Lower leg skin (tissue), 4 donors: ENCODE results near the gene GRAMD4. TPM values are rescaled to one million over a fixed set of nuclear protein-coding genes. Genes with fewer than 3 reads are reported as not detected.

Source experiments
- DNase-seq, 2 donors: peaks; one replicate each; pipeline ENCODE4 v3.0.0-alpha.2; 2019; ENCODE audit warnings: low spot score in 2 of 2
- H3K4me3 ChIP-seq: fragments of 200-600 bp; sonication (generic); 2 replicates; pipeline ENCODE4 v1.5.1; 2017; ENCODE audit warnings: mild to moderate bottlenecking, low read depth; ENCODE audit not compliant: poor library complexity, severe bottlenecking
- CTCF ChIP-seq, 3 donors: fragments of 450-650 bp; IDR thresholded peaks; one replicate each; pipeline ENCODE4 v1.5.1; 2016; ENCODE audit warnings: antibody characterized with exemption in 3 of 3, mild to moderate bottlenecking in 3 of 3, moderate library complexity in 2 of 3
- POLR2A ChIP-seq, 2 donors: fragments of 450-650 bp; IDR thresholded peaks; one replicate each; pipeline ENCODE4 v1.6.1; 2016 to 2017; ENCODE audit warnings: antibody characterized with exemption in 2 of 2, mild to moderate bottlenecking in 1 of 2, moderate library complexity in 1 of 2
- WGBS, 2 donors: methylation state at CpG; one replicate each; pipeline ENCODE4 v1.1.5; 2018; 5-methylcytosine and 5-hydroxymethylcytosine counted together
- intact Hi-C: fragments of 100-400 bp; cut with DNase I; formaldehyde crosslinking; loops from one replicate; pipeline ENCODE4 v1.15.0; 2023; ENCODE audit warnings: low total_unique reads
- total RNA-seq, 4 donors: library from RNA; depleted of rRNA; stranded (reverse); fragments of >200 nt; gene quantifications; one replicate each; pipeline ENCODE4 v1.1.0, GENCODE V29; 2016

GRAMD4 gene
- total RNA-seq, 4 donors from 2014 or later, result 78.7 to 136 (median 117) TPM

- intact Hi-C loops, result no loop called here
- no peak for DNase-seq
- H3K4me3 ChIP-seq, result no peak overlapping the region
- WGBS, 2 donors, result 94 to 95% methylated on average over 28 of the region's 28 CpGs
- TF ChIP-seq POLR2A (IDR thresholded peaks at IDR 0.05), result no peak
Measured at GRCh38 chr22:46663436-46664100, 43.4 kb downstream of the GRAMD4 start.

- DNase-seq, result no peak
- 89 to 92% methylated on average over 11 of the region's 13 CpGs for WGBS, 2 donors
- H3K4me3 ChIP-seq, result no peak overlapping the region
- no peak for TF ChIP-seq CTCF (IDR thresholded peaks at IDR 0.05)
- no peak for TF ChIP-seq POLR2A (IDR thresholded peaks at IDR 0.05)
- intact Hi-C loops, result no loop called here
Measured at GRCh38 chr22:46664301-46664855, 44.2 kb downstream of the GRAMD4 start.

- no peak overlapping the region for H3K4me3 ChIP-seq
- TF ChIP-seq CTCF (IDR thresholded peaks at IDR 0.05) (no peak), POLR2A (IDR thresholded peaks at IDR 0.05) (no peak)
- intact Hi-C loops, result no loop called here
- no peak for DNase-seq
- WGBS, 2 donors, result 94 to 95% methylated on average over 19 to 21 of the region's 21 CpGs
Measured at GRCh38 chr22:46665151-46665695, 45.0 kb downstream of the GRAMD4 start.

- TF ChIP-seq CTCF (IDR thresholded peaks at IDR 0.05), result no peak
- no peak for TF ChIP-seq POLR2A (IDR thresholded peaks at IDR 0.05)
- H3K4me3 ChIP-seq, result no peak overlapping the region
- WGBS, 2 donors, result 95 to 96% methylated on average over 11 to 18 of the region's 18 CpGs
- DNase-seq, result no peak
- intact Hi-C loops, result no loop called here
Measured at GRCh38 chr22:46665751-46666280, 45.6 kb downstream of the GRAMD4 start.

GRCh38 chr22:46666577-46667244 lies 46.5 kb downstream of the GRAMD4 start:
- DNase-seq, result no peak
- TF ChIP-seq POLR2A (IDR thresholded peaks at IDR 0.05) (no peak), CTCF (IDR thresholded peaks at IDR 0.05) (no peak)
- intact Hi-C loops, result no loop called here
- WGBS, 2 donors, result 89 to 92% methylated on average over 16 to 17 of the region's 17 CpGs
- no peak overlapping the region for H3K4me3 ChIP-seq

- no peak overlapping the region for H3K4me3 ChIP-seq
- whole genome bisulfite sequencing, 2 donors, result 95 to 97% methylated on average over 10 of the region's 10 CpGs
- DNase-seq, result no peak
- TF ChIP-seq POLR2A (IDR thresholded peaks at IDR 0.05), result no peak
- intact Hi-C loops, result no loop called here
Measured at GRCh38 chr22:46667245-46667623, 47.0 kb downstream of the GRAMD4 start.
